Common myeloid progenitor, CD34-positive (primary cell): ENCODE measurements around the gene SPESP1. TPM values are rescaled to one million over a fixed set of nuclear protein-coding genes. Genes with fewer than 3 reads are reported as not detected.
A peak's percentile ranks its signal among the peaks of the same experiment; 100 is the strongest.

Source experiments
- CTCF ChIA-PET: fragments of 350-600 bp; sonication (Branson Sonifier 250); formaldehyde crosslinking; loops from one replicate; lab custom pipeline; 2021; ENCODE audit warnings: antibody characterized with exemption; lab: Charles Lee
- POLR2A ChIA-PET: fragments of 350-600 bp; sonication (Branson Sonifier 250); formaldehyde crosslinking; loops from one replicate; lab custom pipeline; 2021; ENCODE audit warnings: antibody characterized with exemption; lab: Charles Lee
- DNase-seq, 3 donors: peaks; one replicate each; pipeline versions ENCODE4 v3.0.0 to v3.0.0-alpha.2; 2013
- H3K27ac ChIP-seq, 2 experiments: 1 replicate in 1 of 2; 2 replicates in 1 of 2; pipeline ENCODE4 v1.7.0; 2013; ENCODE audit warnings: inconsistent platforms in 2 of 2, low read length in 2 of 2, mild to moderate bottlenecking in 2 of 2, low read depth in 1 of 2, moderate library complexity in 1 of 2; ENCODE audit not compliant: severe bottlenecking in 2 of 2, insufficient read depth in 1 of 2, poor library complexity in 1 of 2
- H3K27me3 ChIP-seq, 5 experiments: replicated peaks in 2 of 5; 1 replicate in 3 of 5; 2 replicates in 2 of 5; pipeline versions ENCODE4 v1.6.1 to v1.7.0; 2013; ENCODE audit warnings: low read length in 4 of 5, mild to moderate bottlenecking in 2 of 5, moderate library complexity in 2 of 5, inconsistent platforms in 1 of 5; ENCODE audit not compliant: insufficient read depth in 5 of 5, control insufficient read depth in 4 of 5
- H3K36me3 ChIP-seq, 4 experiments: 1 replicate in 2 of 4; 2 replicates in 2 of 4; pipeline versions ENCODE4 v1.6.1 to v1.7.0; 2013; ENCODE audit warnings: low read length in 3 of 4, control low read depth in 1 of 4, mild to moderate bottlenecking in 1 of 4; ENCODE audit not compliant: control insufficient read depth in 4 of 4, insufficient read depth in 4 of 4
- H3K4me1 ChIP-seq, 4 experiments: 1 replicate in 3 of 4; 2 replicates in 1 of 4; pipeline versions ENCODE4 v1.6.1 to v1.7.1; 2013; ENCODE audit warnings: low read length in 3 of 4, mild to moderate bottlenecking in 3 of 4, control low read depth in 1 of 4, inconsistent platforms in 1 of 4, moderate library complexity in 1 of 4; ENCODE audit not compliant: control insufficient read depth in 4 of 4, insufficient read depth in 4 of 4; ENCODE audit errors: control extremely low read depth in 1 of 4
- H3K4me3 ChIP-seq, 7 experiments: 1 replicate in 4 of 7; 2 replicates in 3 of 7; pipeline versions ENCODE4 v1.5.1 to v1.7.0; 2013; ENCODE audit warnings: mild to moderate bottlenecking in 7 of 7, low read length in 6 of 7, moderate library complexity in 6 of 7, inconsistent platforms in 2 of 7, low read depth in 2 of 7, control low read depth in 1 of 7; ENCODE audit not compliant: insufficient read depth in 4 of 7, control insufficient read depth in 1 of 7; ENCODE audit errors: extremely low read depth in 1 of 7
- H3K9me3 ChIP-seq, 5 experiments: 1 replicate in 4 of 5; 2 replicates in 1 of 5; pipeline versions ENCODE4 v1.6.1 to v1.7.1; 2013; ENCODE audit warnings: low read length in 4 of 5, mild to moderate bottlenecking in 2 of 5, inconsistent platforms in 1 of 5, low read depth in 1 of 5, moderate library complexity in 1 of 5; ENCODE audit not compliant: control insufficient read depth in 4 of 5, insufficient read depth in 2 of 5; ENCODE audit errors: control extremely low read depth in 1 of 5
- WGBS: methylation state at CpG from one replicate; pipeline ENCODE4 v1.1.5; 2013; ENCODE audit not compliant: insufficient coverage; 5-methylcytosine and 5-hydroxymethylcytosine counted together
- polyA plus RNA-seq: library from polyadenylated mRNA; unstranded; fragments of 120-200 nt; gene quantifications from one replicate; pipeline ENCODE4 v1.2.1, GENCODE V29; 2013

The SPESP1 gene
- polyA plus RNA-seq: 0.26 TPM

GRCh38 chr15:68930268-68931022 is at the start of gene SPESP1:
Gene SPESP1, plus strand, starts transcription at chr15:68930525. Its CDS starts 129 bp downstream, at chr15:68930654.
- peaks cover 0 to 2% (median 0%) of the 10 kb centered on the region in 5 experiments for H3K27me3 ChIP-seq
- H3K27ac ChIP-seq: no peak within 1 kb of the TSS
- peak within 1 kb of the TSS in 1 of 7 experiments; percentile 6 for H3K4me3 ChIP-seq
- ChIA-PET CTCF (no interaction called here), POLR2A (no interaction called here)
- WGBS: 76% methylated on average over 68 of the region's 72 CpGs
- H3K9me3 ChIP-seq: peaks cover 0 to 8% (median 3%) of the 10 kb centered on the region in 5 experiments
- peak; percentile 27 to 46 (median 41) for DNase-seq
- no peaks in the 10 kb centered on the region for H3K36me3 ChIP-seq
- no peaks in the 10 kb centered on the region for H3K4me1 ChIP-seq

DNA sequence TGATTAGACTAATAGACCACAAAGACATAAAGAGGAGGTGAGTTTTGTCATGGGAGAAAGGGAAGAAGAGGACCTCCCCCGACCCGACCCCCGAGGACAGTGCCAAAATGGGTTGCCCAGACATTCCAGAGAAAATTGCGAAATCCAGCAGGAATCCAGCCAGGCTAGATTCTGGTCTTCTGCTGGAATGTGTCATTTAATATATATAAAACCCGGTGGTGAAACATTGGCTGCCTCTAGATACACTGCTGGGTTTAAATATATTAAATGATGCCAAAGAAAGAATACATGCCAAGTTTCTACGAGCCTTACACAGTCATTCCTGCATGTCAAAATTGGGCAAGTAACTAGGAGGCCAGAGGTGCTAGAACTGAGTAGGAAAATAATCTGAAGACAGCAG is 45.3 kb upstream of the SPESP1 start:
- H3K9me3 ChIP-seq: no peaks in the 10 kb centered on the region
- WGBS: 100% methylated on average over 5 of the region's 6 CpGs
- peaks cover 0 to 2% (median 0%) of the 10 kb centered on the region in 4 experiments for H3K4me1 ChIP-seq
- H3K27ac ChIP-seq: no peak overlapping the region
- ChIA-PET POLR2A (interaction anchor here (0.7 kb wide), 1 partner anchor 211 kb away, joined by 3 read pairs; no protein-coding TSS in a partner anchor), CTCF (interaction anchor here (1.4 kb wide), 1 partner anchor 8 kb away, joined by 3 read pairs; no protein-coding TSS in a partner anchor)
- no peak overlapping the region for H3K4me3 ChIP-seq
- H3K27me3 ChIP-seq: peaks cover 0 to 1% (median 0%) of the 10 kb centered on the region in 5 experiments
- no peak for DNase-seq
- H3K36me3 ChIP-seq: no peaks in the 10 kb centered on the region

DNA sequence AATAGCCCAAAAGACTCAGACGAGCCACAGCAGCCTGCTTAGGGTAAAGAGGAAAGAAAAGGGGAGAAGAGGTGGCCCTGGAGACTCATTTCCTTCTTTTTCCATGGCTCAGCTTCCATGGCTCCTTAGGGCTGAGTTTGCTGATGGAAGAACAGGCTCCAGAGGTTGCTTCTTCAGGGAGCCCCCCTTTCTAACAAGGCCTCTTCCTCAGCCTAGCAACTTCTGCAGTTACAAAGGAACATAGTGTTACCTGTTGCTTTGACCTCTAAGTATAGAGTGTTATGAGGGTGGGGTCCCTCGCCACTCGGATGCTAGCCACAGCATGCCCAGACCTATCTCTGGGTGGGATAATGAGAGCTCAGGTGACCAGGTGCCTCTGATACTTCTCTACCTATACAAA is 43.2 kb upstream of the SPESP1 start:
- no peak overlapping the region for H3K27ac ChIP-seq
- WGBS: no CpG with 5 or more reads among the region's 3 CpGs
- ChIA-PET POLR2A (no interaction called here), CTCF (interaction anchor here (3.8 kb wide), 1 partner anchor 12 kb away, joined by 19 read pairs; no protein-coding TSS in a partner anchor)
- DNase-seq: no peak
- H3K4me1 ChIP-seq: peaks cover 0 to 2% (median 0%) of the 10 kb centered on the region in 4 experiments
- H3K27me3 ChIP-seq: no peaks in the 10 kb centered on the region
- no peaks in the 10 kb centered on the region for H3K36me3 ChIP-seq
- H3K4me3 ChIP-seq: no peak overlapping the region
- no peaks in the 10 kb centered on the region for H3K9me3 ChIP-seq

DNA sequence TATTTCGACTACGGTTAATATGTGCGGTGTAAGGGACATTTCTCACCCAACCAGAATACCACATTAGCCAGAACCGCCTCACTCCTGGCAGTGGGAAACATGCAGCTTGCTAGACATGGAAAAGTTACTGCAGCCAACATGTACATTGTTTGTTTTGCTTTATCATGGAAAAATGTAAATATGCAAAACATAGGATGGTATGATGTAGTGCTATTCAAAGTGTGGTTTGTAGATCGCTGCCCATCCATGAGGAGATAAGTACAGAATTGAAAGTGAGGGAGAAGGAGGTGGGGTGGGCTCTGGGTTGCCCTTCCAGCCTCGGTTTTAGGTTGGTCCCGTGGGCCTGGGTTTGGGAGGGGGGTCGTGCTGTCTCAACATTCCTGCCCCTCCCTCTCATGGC is 42.5 kb upstream of the SPESP1 start:
- H3K9me3 ChIP-seq: no peaks in the 10 kb centered on the region
- no peak for DNase-seq
- ChIA-PET POLR2A (no interaction called here), CTCF (interaction anchor here (3.8 kb wide), 1 partner anchor 13 kb away, joined by 19 read pairs; no protein-coding TSS in a partner anchor)
- no peaks in the 10 kb centered on the region for H3K36me3 ChIP-seq
- H3K4me1 ChIP-seq: peaks cover 0 to 2% (median 0%) of the 10 kb centered on the region in 4 experiments
- no peak overlapping the region for H3K4me3 ChIP-seq
- no peak overlapping the region for H3K27ac ChIP-seq
- WGBS: 100% methylated on average over 4 of the region's 8 CpGs
- H3K27me3 ChIP-seq: no peaks in the 10 kb centered on the region

DNA sequence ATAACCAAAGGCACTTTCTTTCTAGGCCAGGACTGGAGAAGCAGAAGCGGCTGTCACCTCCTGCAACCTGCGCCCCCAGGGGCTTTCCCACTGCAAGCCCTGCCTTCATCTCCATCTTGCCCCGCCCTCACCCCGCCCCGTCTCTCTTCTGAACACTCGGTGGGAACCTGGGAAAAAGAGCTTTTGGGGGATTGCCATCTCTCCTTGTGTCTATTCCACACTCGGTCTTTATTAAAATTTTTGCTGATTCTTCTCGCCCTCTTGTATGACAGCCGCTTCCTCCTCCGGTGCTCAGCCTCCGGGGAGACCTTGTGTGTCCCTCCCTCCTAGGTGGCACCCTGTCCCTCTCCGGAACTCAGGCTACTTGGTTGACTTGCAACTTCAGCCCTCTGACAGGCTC is 41.9 kb upstream of the SPESP1 start:
- no peaks in the 10 kb centered on the region for H3K36me3 ChIP-seq
- peak; percentile 23 to 55 (median 27) for DNase-seq
- CTCF ChIA-PET: interaction anchor here (3.8 kb wide), 1 partner anchor 13 kb away, joined by 19 read pairs; no protein-coding TSS in a partner anchor
- POLR2A ChIA-PET: no interaction called here
- H3K27ac ChIP-seq: no peak overlapping the region
- peaks cover 0 to 2% (median 0%) of the 10 kb centered on the region in 4 experiments for H3K4me1 ChIP-seq
- H3K9me3 ChIP-seq: no peaks in the 10 kb centered on the region
- H3K27me3 ChIP-seq: no peaks in the 10 kb centered on the region
- H3K4me3 ChIP-seq: peak overlapping the region in 2 of 7 experiments; percentile 42 to 64
- WGBS: 47% methylated on average over 9 of the region's 12 CpGs

DNA sequence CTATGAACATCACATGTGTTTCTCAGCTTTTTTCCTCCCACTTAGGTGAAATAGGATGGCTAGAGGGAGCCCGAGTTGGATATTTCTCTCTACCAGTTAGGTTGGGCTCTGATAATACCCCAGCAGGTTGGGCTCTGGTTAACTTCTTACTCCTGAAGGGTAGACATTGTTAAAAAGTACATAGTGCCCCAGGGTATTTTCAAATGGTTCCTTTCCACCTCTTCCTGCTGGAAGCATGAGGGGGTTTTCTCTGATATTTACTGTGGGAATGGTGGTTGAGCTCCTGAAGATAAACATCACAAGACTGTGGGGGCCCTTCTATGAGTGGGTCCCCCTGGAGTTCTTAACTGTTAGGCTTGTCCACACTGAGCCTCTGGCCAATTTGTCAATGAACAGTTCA is 36.1 kb upstream of the SPESP1 start:
- ChIA-PET POLR2A (no interaction called here), CTCF (interaction anchor here (1.2 kb wide), 1 partner anchor 344 kb away, joined by 3 read pairs; no protein-coding TSS in a partner anchor)
- Histone ChIP-seq H3K36me3 (no peaks in the 10 kb centered on the region), H3K27me3 (peaks cover 0 to 2% (median 0%) of the 10 kb centered on the region in 5 experiments), H3K4me1 (no peaks in the 10 kb centered on the region), H3K9me3 (no peaks in the 10 kb centered on the region), H3K4me3 (no peak overlapping the region), H3K27ac (no peak overlapping the region)
- DNase-seq: no peak
- 100% methylated on average over 1 of the region's 1 CpG for WGBS

- no peak overlapping the region for H3K27ac ChIP-seq
- DNase-seq: no peak
- H3K36me3 ChIP-seq: no peaks in the 10 kb centered on the region
- no peaks in the 10 kb centered on the region for H3K9me3 ChIP-seq
- H3K4me3 ChIP-seq: no peak overlapping the region
- H3K4me1 ChIP-seq: no peaks in the 10 kb centered on the region
- peaks cover 0 to 2% (median 0%) of the 10 kb centered on the region in 5 experiments for H3K27me3 ChIP-seq
- ChIA-PET CTCF (interaction anchor here (2.5 kb wide), 1 partner anchor 28 kb away, joined by 7 read pairs; no protein-coding TSS in a partner anchor), POLR2A (no interaction called here)
Measured at GRCh38 chr15:68896178-68896577, 34.1 kb upstream of the SPESP1 start.
